Vagina (tissue), 2 donors: ENCODE measurements around the gene RPS6KA5.

Source experiments
- POLR2A ChIP-seq, 2 donors: fragments of 450-650 bp; IDR thresholded peaks; one replicate each; pipeline ENCODE4 v1.6.1; 2017; ENCODE audit warnings: antibody characterized with exemption in 2 of 2, mild to moderate bottlenecking in 2 of 2, moderate library complexity in 2 of 2
- TF ChIP-seq, protein P1 (sequence below), 3 experiments: fragments of 450-650 bp in 2 of 3; fragments of 200-600 bp in 1 of 3; sonication (generic) in 1 of 3; IDR thresholded peaks; one replicate each; pipeline ENCODE4 v1.5.1; 2017 to 2019; ENCODE audit warnings: antibody characterized with exemption in 3 of 3, mild to moderate bottlenecking in 2 of 3, moderate library complexity in 2 of 3

GRCh38 chr14:91015435-91015834 is 45.0 kb downstream of the RPS6KA5 start:
- TF ChIP-seq, protein P1, sequence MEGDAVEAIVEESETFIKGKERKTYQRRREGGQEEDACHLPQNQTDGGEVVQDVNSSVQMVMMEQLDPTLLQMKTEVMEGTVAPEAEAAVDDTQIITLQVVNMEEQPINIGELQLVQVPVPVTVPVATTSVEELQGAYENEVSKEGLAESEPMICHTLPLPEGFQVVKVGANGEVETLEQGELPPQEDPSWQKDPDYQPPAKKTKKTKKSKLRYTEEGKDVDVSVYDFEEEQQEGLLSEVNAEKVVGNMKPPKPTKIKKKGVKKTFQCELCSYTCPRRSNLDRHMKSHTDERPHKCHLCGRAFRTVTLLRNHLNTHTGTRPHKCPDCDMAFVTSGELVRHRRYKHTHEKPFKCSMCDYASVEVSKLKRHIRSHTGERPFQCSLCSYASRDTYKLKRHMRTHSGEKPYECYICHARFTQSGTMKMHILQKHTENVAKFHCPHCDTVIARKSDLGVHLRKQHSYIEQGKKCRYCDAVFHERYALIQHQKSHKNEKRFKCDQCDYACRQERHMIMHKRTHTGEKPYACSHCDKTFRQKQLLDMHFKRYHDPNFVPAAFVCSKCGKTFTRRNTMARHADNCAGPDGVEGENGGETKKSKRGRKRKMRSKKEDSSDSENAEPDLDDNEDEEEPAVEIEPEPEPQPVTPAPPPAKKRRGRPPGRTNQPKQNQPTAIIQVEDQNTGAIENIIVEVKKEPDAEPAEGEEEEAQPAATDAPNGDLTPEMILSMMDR (IDR thresholded peaks at IDR 0.05), result no peak
- no peak for TF ChIP-seq POLR2A (IDR thresholded peaks at IDR 0.05)
